Measurements from ENCODE around the gene PKP4.
A peak's percentile ranks its signal among the peaks of the same experiment; 100 is the strongest.
"Not testable (repeated sequence)": the region's sequence is repeated elsewhere in the genome, so short reads cannot be mapped to it uniquely, and the experiment has no call there.

The PKP4 gene

GRCh38 chr2:158439062-158439461 lies 17.7 kb upstream of the PKP4 start:
- H3K9me3 ChIP-seq (ENCODE audit: control insufficient read depth, insufficient read depth, low read length); H3K27ac ChIP-seq (ENCODE audit: low read length); DNase-seq (ENCODE audit: low read depth, low spot score); H3K4me3 ChIP-seq (ENCODE audit: low read length); H3K36me3 ChIP-seq (ENCODE audit: control insufficient read depth, insufficient read depth, low read length); H3K4me1 ChIP-seq (ENCODE audit: control insufficient read depth, insufficient read depth, low read length); H3K27me3 ChIP-seq (ENCODE audit: control insufficient read depth, insufficient read depth, low read length): not testable (repeated sequence)
- no CpG with 5 or more reads among the region's 4 CpGs for WGBS (ENCODE audit: insufficient coverage, insufficient read length)

GRCh38 chr2:158443606-158444005 lies 13.1 kb upstream of the PKP4 start:
- WGBS (ENCODE audit: insufficient coverage, insufficient read length): no CpG with 5 or more reads among the region's 1 CpG
- DNase-seq (ENCODE audit: low read depth, low spot score): no peak

GRCh38 chr2:158457092-158457825 lies 507 bp downstream of the PKP4 start:
- Histone ChIP-seq H3K9me3 (ENCODE audit: control insufficient read depth, insufficient read depth, low read length) (no peaks in the 10 kb centered on the region), H3K27me3 (ENCODE audit: control insufficient read depth, insufficient read depth, low read length) (no peaks in the 10 kb centered on the region), H3K36me3 (ENCODE audit: control insufficient read depth, insufficient read depth, low read length) (no peaks in the 10 kb centered on the region), H3K27ac (ENCODE audit: low read length) (no peak overlapping the region), H3K4me1 (ENCODE audit: control insufficient read depth, insufficient read depth, low read length) (peaks cover 2% of the 10 kb centered on the region; the same call in 1 of the 2 replicates), H3K4me3 (ENCODE audit: low read length) (peak overlapping the region; percentile 62)
- WGBS (ENCODE audit: insufficient coverage, insufficient read length): no CpG with 5 or more reads among the region's 84 CpGs
- DNase-seq (ENCODE audit: low read depth, low spot score): no peak

More at GRCh38 chr2:158443606-158444005, 13.1 kb upstream of the PKP4 start:
- no peaks in the 10 kb centered on the region for H3K36me3 ChIP-seq (ENCODE audit: control insufficient read depth, insufficient read depth, low read length)
- no peak overlapping the region for H3K27ac ChIP-seq (ENCODE audit: low read length)
- H3K4me1 ChIP-seq (ENCODE audit: control insufficient read depth, insufficient read depth, low read length): no peaks in the 10 kb centered on the region
- H3K27me3 ChIP-seq (ENCODE audit: control insufficient read depth, insufficient read depth, low read length): no peaks in the 10 kb centered on the region
- no peak overlapping the region for H3K4me3 ChIP-seq (ENCODE audit: low read length)
- H3K9me3 ChIP-seq (ENCODE audit: control insufficient read depth, insufficient read depth, low read length): no peaks in the 10 kb centered on the region

- Histone ChIP-seq H3K9me3 (ENCODE audit: control insufficient read depth, insufficient read depth, low read length) (no peaks in the 10 kb centered on the region), H3K4me3 (ENCODE audit: low read length) (peak overlapping the region; percentile 62), H3K27me3 (ENCODE audit: control insufficient read depth, insufficient read depth, low read length) (no peaks in the 10 kb centered on the region), H3K4me1 (ENCODE audit: control insufficient read depth, insufficient read depth, low read length) (peaks cover 2% of the 10 kb centered on the region; the same call in 1 of the 2 replicates), H3K36me3 (ENCODE audit: control insufficient read depth, insufficient read depth, low read length) (no peaks in the 10 kb centered on the region), H3K27ac (ENCODE audit: low read length) (no peak overlapping the region)
- WGBS (ENCODE audit: insufficient coverage, insufficient read length): no CpG with 5 or more reads among the region's 61 CpGs
- DNase-seq (ENCODE audit: low read depth, low spot score): peak; percentile 71
Measured at GRCh38 chr2:158457826-158458616, 1.3 kb downstream of the PKP4 start.

- Histone ChIP-seq H3K27me3 (ENCODE audit: control insufficient read depth, insufficient read depth, low read length) (no peaks in the 10 kb centered on the region), H3K27ac (ENCODE audit: low read length) (no peak overlapping the region), H3K4me3 (ENCODE audit: low read length) (peak overlapping the region; percentile 62; the same call in 1 of the 2 replicates), H3K36me3 (ENCODE audit: control insufficient read depth, insufficient read depth, low read length) (no peaks in the 10 kb centered on the region), H3K4me1 (ENCODE audit: control insufficient read depth, insufficient read depth, low read length) (peaks cover 2% of the 10 kb centered on the region; the same call in 1 of the 2 replicates), H3K9me3 (ENCODE audit: control insufficient read depth, insufficient read depth, low read length) (no peaks in the 10 kb centered on the region)
- no CpG with 5 or more reads among the region's 9 CpGs for WGBS (ENCODE audit: insufficient coverage, insufficient read length)
- DNase-seq (ENCODE audit: low read depth, low spot score): no peak
Measured at GRCh38 chr2:158458617-158458920, 1.8 kb downstream of the PKP4 start.

GRCh38 chr2:158459161-158460003 lies 2.6 kb downstream of the PKP4 start:
- DNase-seq (ENCODE audit: low read depth, low spot score): no peak
- H3K36me3 ChIP-seq (ENCODE audit: control insufficient read depth, insufficient read depth, low read length): no peaks in the 10 kb centered on the region
- peaks cover 3% of the 10 kb centered on the region; the same call in 1 of the 2 replicates for H3K4me1 ChIP-seq (ENCODE audit: control insufficient read depth, insufficient read depth, low read length)
- no peaks in the 10 kb centered on the region for H3K27me3 ChIP-seq (ENCODE audit: control insufficient read depth, insufficient read depth, low read length)
- H3K9me3 ChIP-seq (ENCODE audit: control insufficient read depth, insufficient read depth, low read length): no peaks in the 10 kb centered on the region
- no peak overlapping the region for H3K4me3 ChIP-seq (ENCODE audit: low read length)
- WGBS (ENCODE audit: insufficient coverage, insufficient read length): no CpG with 5 or more reads among the region's 9 CpGs
- H3K27ac ChIP-seq (ENCODE audit: low read length): no peak overlapping the region

- no peaks in the 10 kb centered on the region for H3K27me3 ChIP-seq (ENCODE audit: control insufficient read depth, insufficient read depth, low read length)
- DNase-seq (ENCODE audit: low read depth, low spot score): no peak
- no peak overlapping the region for H3K27ac ChIP-seq (ENCODE audit: low read length)
- H3K4me3 ChIP-seq (ENCODE audit: low read length): no peak overlapping the region
- WGBS (ENCODE audit: insufficient coverage, insufficient read length): no CpG with 5 or more reads among the region's 3 CpGs
- H3K4me1 ChIP-seq (ENCODE audit: control insufficient read depth, insufficient read depth, low read length): peaks cover 3% of the 10 kb centered on the region; the same call in 1 of the 2 replicates
- H3K9me3 ChIP-seq (ENCODE audit: control insufficient read depth, insufficient read depth, low read length): no peaks in the 10 kb centered on the region
- H3K36me3 ChIP-seq (ENCODE audit: control insufficient read depth, insufficient read depth, low read length): no peaks in the 10 kb centered on the region
Measured at GRCh38 chr2:158460632-158461297, 4.0 kb downstream of the PKP4 start.

GRCh38 chr2:158463496-158464095 lies 6.8 kb downstream of the PKP4 start:
- Histone ChIP-seq H3K27ac (ENCODE audit: low read length) (no peak overlapping the region), H3K4me3 (ENCODE audit: low read length) (no peak overlapping the region), H3K4me1 (ENCODE audit: control insufficient read depth, insufficient read depth, low read length) (peaks cover 2% of the 10 kb centered on the region; the same call in 1 of the 2 replicates), H3K9me3 (ENCODE audit: control insufficient read depth, insufficient read depth, low read length) (no peaks in the 10 kb centered on the region), H3K36me3 (ENCODE audit: control insufficient read depth, insufficient read depth, low read length) (no peaks in the 10 kb centered on the region), H3K27me3 (ENCODE audit: control insufficient read depth, insufficient read depth, low read length) (no peaks in the 10 kb centered on the region)
- no peak for DNase-seq (ENCODE audit: low read depth, low spot score)
- WGBS (ENCODE audit: insufficient coverage, insufficient read length): no CpG with 5 or more reads among the region's 6 CpGs

GRCh38 chr2:158464426-158465281 lies 7.9 kb downstream of the PKP4 start:
- Histone ChIP-seq H3K27me3 (ENCODE audit: control insufficient read depth, insufficient read depth, low read length) (no peaks in the 10 kb centered on the region), H3K4me1 (ENCODE audit: control insufficient read depth, insufficient read depth, low read length) (peaks cover 2% of the 10 kb centered on the region; the same call in 1 of the 2 replicates), H3K9me3 (ENCODE audit: control insufficient read depth, insufficient read depth, low read length) (no peaks in the 10 kb centered on the region), H3K27ac (ENCODE audit: low read length) (no peak overlapping the region), H3K36me3 (ENCODE audit: control insufficient read depth, insufficient read depth, low read length) (no peaks in the 10 kb centered on the region), H3K4me3 (ENCODE audit: low read length) (no peak overlapping the region)
- no peak for DNase-seq (ENCODE audit: low read depth, low spot score)
- no CpG with 5 or more reads among the region's 4 CpGs for WGBS (ENCODE audit: insufficient coverage, insufficient read length)
